Thyroid gland (tissue), 4 donors: ENCODE data around the gene PRCD.

Experiments used
- CTCF ChIP-seq, 6 experiments: fragments of 200-600 bp in 3 of 6; fragments of 450-650 bp in 3 of 6; sonication (generic) in 3 of 6; IDR thresholded peaks; one replicate each; pipeline ENCODE4 v1.5.1; 2016 to 2019; ENCODE audit warnings: antibody characterized with exemption in 6 of 6, mild to moderate bottlenecking in 2 of 6, inconsistent platforms in 1 of 6, moderate library complexity in 1 of 6
- POLR2A ChIP-seq, 2 donors: fragments of 450-650 bp; IDR thresholded peaks; one replicate each; pipeline ENCODE4 v1.6.1; 2017; ENCODE audit warnings: antibody characterized with exemption in 2 of 2, mild to moderate bottlenecking in 2 of 2, moderate library complexity in 1 of 2

GRCh38 chr17:76578376-76578775, 38.5 kb downstream of the PRCD start:
- TF ChIP-seq CTCF (IDR thresholded peaks at IDR 0.05) = no peak
- TF ChIP-seq POLR2A (IDR thresholded peaks at IDR 0.05) = no peak
